Naive B cell (primary cell): ENCODE results near the gene CSMD2. TPM values are rescaled to one million over a fixed set of nuclear protein-coding genes. Genes with fewer than 3 reads are reported as not detected.

Experiments
- ATAC-seq, 2 donors: fragments of 150-1000 bp; cut with Tn5 transposase; 2 replicates each; pipeline ENCODE4 v1.10.0; 2021; ENCODE audit warnings: low read depth in 2 of 2, mild to moderate bottlenecking in 2 of 2, moderate library complexity in 2 of 2
- DNase-seq: peaks from one replicate; pipeline ENCODE4 v3.0.0; 2022
- H3K27ac Mint-ChIP-seq, 6 donors: one replicate each; pipeline ENCODE4 v1.8.0; 2020 to 2022; ENCODE audit warnings: mild to moderate bottlenecking in 6 of 6, mixed read lengths in 6 of 6, moderate library complexity in 5 of 6, inconsistent platforms in 2 of 6
- H3K27me3 Mint-ChIP-seq, 3 donors: one replicate each; pipeline ENCODE4 v1.8.0; 2021 to 2022; ENCODE audit warnings: mixed read lengths in 3 of 3, mild to moderate bottlenecking in 1 of 3
- H3K36me3 Mint-ChIP-seq, 2 donors: one replicate each; pipeline ENCODE4 v1.8.0; 2020 to 2022; ENCODE audit warnings: mixed read lengths in 2 of 2, inconsistent platforms in 1 of 2, mild to moderate bottlenecking in 1 of 2
- H3K4me1 Mint-ChIP-seq, 3 donors: one replicate each; pipeline ENCODE4 v1.8.0; 2020 to 2022; ENCODE audit warnings: mixed read lengths in 3 of 3, inconsistent platforms in 1 of 3, mild to moderate bottlenecking in 1 of 3, moderate library complexity in 1 of 3
- H3K4me3 Mint-ChIP-seq, 8 donors: one replicate each; pipeline ENCODE4 v1.8.0; 2020 to 2022; ENCODE audit warnings: mild to moderate bottlenecking in 8 of 8, mixed read lengths in 8 of 8, moderate library complexity in 8 of 8, inconsistent platforms in 2 of 8
- H3K9me3 Mint-ChIP-seq, 7 donors: one replicate each; pipeline ENCODE4 v1.8.0; 2020 to 2022; ENCODE audit warnings: mixed read lengths in 7 of 7, mild to moderate bottlenecking in 5 of 7, inconsistent platforms in 2 of 7, moderate library complexity in 1 of 7
- polyA plus RNA-seq, 6 donors: library from polyadenylated mRNA; unstranded; fragments of 300-500 nt; fragmentation: Illumina TruSeq; gene quantifications; one replicate each; pipeline ENCODE4 v1.2.3, GENCODE V29; 2021; ENCODE audit warnings: low read depth in 6 of 6

The CSMD2 gene
- polyA plus RNA-seq, 6 donors from 2014 or later, result not detected

- no peaks in the 10 kb centered on the region for H3K4me1 Mint-ChIP-seq
- DNase-seq (no peak), ATAC-seq (no peak)
- peaks cover 17 to 28% (median 19%) of the 10 kb centered on the region in 3 donors for H3K27me3 Mint-ChIP-seq
- H3K27ac Mint-ChIP-seq, result no peak overlapping the region
- H3K9me3 Mint-ChIP-seq, result peaks cover 0 to 5% (median 0%) of the 10 kb centered on the region in 7 donors
- H3K4me3 Mint-ChIP-seq, result no peak overlapping the region
- no peaks in the 10 kb centered on the region for H3K36me3 Mint-ChIP-seq
Observed at GRCh38 chr1:33874636-33875035, 290.4 kb downstream of the CSMD2 start.

- ATAC-seq (no peak), DNase-seq (no peak)
- H3K27me3 Mint-ChIP-seq, result peaks cover 14 to 24% (median 17%) of the 10 kb centered on the region in 3 donors
- H3K4me3 Mint-ChIP-seq, result no peak overlapping the region
- H3K9me3 Mint-ChIP-seq, result peaks cover 0 to 4% (median 0%) of the 10 kb centered on the region in 7 donors
- no peaks in the 10 kb centered on the region for H3K4me1 Mint-ChIP-seq
- no peaks in the 10 kb centered on the region for H3K36me3 Mint-ChIP-seq
- no peak overlapping the region for H3K27ac Mint-ChIP-seq
Observed at GRCh38 chr1:33872683-33873082, 292.3 kb downstream of the CSMD2 start.

GRCh38 chr1:33872275-33872674 lies 292.8 kb downstream of the CSMD2 start:
- peaks cover 16 to 20% (median 19%) of the 10 kb centered on the region in 3 donors for H3K27me3 Mint-ChIP-seq
- ATAC-seq (no peak), DNase-seq (no peak)
- H3K4me3 Mint-ChIP-seq, result no peak overlapping the region
- no peaks in the 10 kb centered on the region for H3K4me1 Mint-ChIP-seq
- H3K36me3 Mint-ChIP-seq, result no peaks in the 10 kb centered on the region
- H3K9me3 Mint-ChIP-seq, result peaks cover 0 to 4% (median 0%) of the 10 kb centered on the region in 7 donors
- H3K27ac Mint-ChIP-seq, result no peak overlapping the region

- H3K4me1 Mint-ChIP-seq, result no peaks in the 10 kb centered on the region
- peaks cover 0 to 6% (median 0%) of the 10 kb centered on the region in 7 donors for H3K9me3 Mint-ChIP-seq
- H3K36me3 Mint-ChIP-seq, result peaks cover 0 to 8% of the 10 kb centered on the region in 2 donors
- no peak overlapping the region for H3K27ac Mint-ChIP-seq
- no peak for DNase-seq
- no peak for ATAC-seq
- no peak overlapping the region for H3K4me3 Mint-ChIP-seq
- H3K27me3 Mint-ChIP-seq, result peaks cover 11 to 32% (median 29%) of the 10 kb centered on the region in 3 donors
Observed at GRCh38 chr1:33867684-33868083, 297.3 kb downstream of the CSMD2 start.

- no peak overlapping the region for H3K4me3 Mint-ChIP-seq
- peaks cover 0 to 6% (median 0%) of the 10 kb centered on the region in 7 donors for H3K9me3 Mint-ChIP-seq
- no peak for ATAC-seq
- DNase-seq, result no peak
- peaks cover 0 to 8% of the 10 kb centered on the region in 2 donors for H3K36me3 Mint-ChIP-seq
- H3K4me1 Mint-ChIP-seq, result no peaks in the 10 kb centered on the region
- H3K27ac Mint-ChIP-seq, result no peak overlapping the region
- peaks cover 11 to 36% (median 32%) of the 10 kb centered on the region in 3 donors for H3K27me3 Mint-ChIP-seq
Observed at GRCh38 chr1:33866281-33866680, 298.7 kb downstream of the CSMD2 start.

GRCh38 chr1:33864460-33865389 lies 300.3 kb downstream of the CSMD2 start:
- ATAC-seq, result no peak
- H3K4me1 Mint-ChIP-seq, result no peaks in the 10 kb centered on the region
- peak overlapping the region in 1 of 8 donors; percentile 31 for H3K4me3 Mint-ChIP-seq
- H3K9me3 Mint-ChIP-seq, result peaks cover 0 to 6% (median 0%) of the 10 kb centered on the region in 7 donors
- DNase-seq, result no peak
- peaks cover 0 to 8% of the 10 kb centered on the region in 2 donors for H3K36me3 Mint-ChIP-seq
- H3K27me3 Mint-ChIP-seq, result peaks cover 11 to 36% (median 32%) of the 10 kb centered on the region in 3 donors
- H3K27ac Mint-ChIP-seq, result peak overlapping the region in 1 of 6 donors; percentile 79

GRCh38 chr1:33863779-33864178 lies 301.3 kb downstream of the CSMD2 start, which contains the start of gene HMGB4:
Gene HMGB4, plus strand, starts transcription at chr1:33864079. Its CDS starts 113 bp downstream, at chr1:33864192.
- DNase-seq, result no peak
- Mint-ChIP-seq H3K27ac (peak within 1 kb of the TSS in 1 of 6 donors; percentile 79), H3K36me3 (peaks cover 0 to 8% of the 10 kb centered on the region in 2 donors), H3K4me3 (no peak within 1 kb of the TSS), H3K9me3 (peaks cover 0 to 6% (median 0%) of the 10 kb centered on the region in 7 donors), H3K27me3 (peaks cover 16 to 36% (median 32%) of the 10 kb centered on the region in 3 donors), H3K4me1 (no peaks in the 10 kb centered on the region)
- ATAC-seq, result no peak

- H3K4me3 Mint-ChIP-seq, result no peak overlapping the region
- ATAC-seq (no peak), DNase-seq (no peak)
- peaks cover 0 to 8% of the 10 kb centered on the region in 2 donors for H3K36me3 Mint-ChIP-seq
- H3K4me1 Mint-ChIP-seq, result no peaks in the 10 kb centered on the region
- H3K9me3 Mint-ChIP-seq, result peaks cover 0 to 6% (median 2%) of the 10 kb centered on the region in 7 donors
- H3K27me3 Mint-ChIP-seq, result peaks cover 19 to 40% (median 22%) of the 10 kb centered on the region in 3 donors
- H3K27ac Mint-ChIP-seq, result no peak overlapping the region
Observed at GRCh38 chr1:33860671-33861070, 304.4 kb downstream of the CSMD2 start.

- H3K27me3 Mint-ChIP-seq, result peaks cover 5 to 28% (median 15%) of the 10 kb centered on the region in 3 donors
- no peak for DNase-seq
- no peak overlapping the region for H3K27ac Mint-ChIP-seq
- no peaks in the 10 kb centered on the region for H3K4me1 Mint-ChIP-seq
- H3K9me3 Mint-ChIP-seq, result peaks cover 0 to 4% (median 1%) of the 10 kb centered on the region in 7 donors
- no peak overlapping the region for H3K4me3 Mint-ChIP-seq
- no peak for ATAC-seq
- no peaks in the 10 kb centered on the region for H3K36me3 Mint-ChIP-seq
Observed at GRCh38 chr1:33854091-33854490, 310.9 kb downstream of the CSMD2 start.

- ATAC-seq (no peak), DNase-seq (no peak)
- peaks cover 0 to 4% (median 1%) of the 10 kb centered on the region in 7 donors for H3K9me3 Mint-ChIP-seq
- H3K27ac Mint-ChIP-seq, result no peak overlapping the region
- peaks cover 5 to 28% (median 11%) of the 10 kb centered on the region in 3 donors for H3K27me3 Mint-ChIP-seq
- H3K4me3 Mint-ChIP-seq, result no peak overlapping the region
- no peaks in the 10 kb centered on the region for H3K36me3 Mint-ChIP-seq
- no peaks in the 10 kb centered on the region for H3K4me1 Mint-ChIP-seq
Observed at GRCh38 chr1:33853431-33853830, 311.6 kb downstream of the CSMD2 start.

- H3K4me1 Mint-ChIP-seq, result no peaks in the 10 kb centered on the region
- peak overlapping the region in 1 of 6 donors; percentile 41 for H3K27ac Mint-ChIP-seq
- H3K36me3 Mint-ChIP-seq, result no peaks in the 10 kb centered on the region
- H3K27me3 Mint-ChIP-seq, result peaks cover 5 to 28% (median 11%) of the 10 kb centered on the region in 3 donors
- no peak for DNase-seq
- H3K4me3 Mint-ChIP-seq, result no peak overlapping the region
- peaks cover 0 to 4% (median 1%) of the 10 kb centered on the region in 7 donors for H3K9me3 Mint-ChIP-seq
- no peak for ATAC-seq
Observed at GRCh38 chr1:33852711-33853110, 312.3 kb downstream of the CSMD2 start.

GRCh38 chr1:33850481-33850880 lies 314.5 kb downstream of the CSMD2 start:
- no peaks in the 10 kb centered on the region for H3K4me1 Mint-ChIP-seq
- ATAC-seq (no peak), DNase-seq (no peak)
- peaks cover 5 to 17% (median 7%) of the 10 kb centered on the region in 3 donors for H3K27me3 Mint-ChIP-seq
- peaks cover 0 to 3% (median 0%) of the 10 kb centered on the region in 7 donors for H3K9me3 Mint-ChIP-seq
- H3K27ac Mint-ChIP-seq, result no peak overlapping the region
- H3K36me3 Mint-ChIP-seq, result no peaks in the 10 kb centered on the region
- H3K4me3 Mint-ChIP-seq, result no peak overlapping the region

- Mint-ChIP-seq H3K27me3 (peaks cover 5 to 16% (median 7%) of the 10 kb centered on the region in 3 donors), H3K9me3 (peaks cover 0 to 3% (median 0%) of the 10 kb centered on the region in 7 donors), H3K4me3 (no peak overlapping the region), H3K27ac (no peak overlapping the region), H3K4me1 (no peaks in the 10 kb centered on the region), H3K36me3 (no peaks in the 10 kb centered on the region)
- DNase-seq, result no peak
- ATAC-seq, result no peak
Observed at GRCh38 chr1:33849211-33849610, 315.8 kb downstream of the CSMD2 start.
